ENCODE results near the gene SMIM32.

The SMIM32 gene

GRCh38 chr5:136212252-136212721, 19.3 kb upstream of the SMIM32 start:
- Histone ChIP-seq H3K27ac (ENCODE audit: low read length) (no peak overlapping the region), H3K79me2 (ENCODE audit: low read length) (no peaks in the 10 kb centered on the region), H3F3A (ENCODE audit: insufficient read depth, low read length) (no peaks in the 10 kb centered on the region), H3K4me2 (ENCODE audit: low read depth, low read length) (no peak overlapping the region), H4K20me1 (ENCODE audit: insufficient read depth, low read length) (no peaks in the 10 kb centered on the region), H3K9me2 (replicated peaks; ENCODE audit: insufficient read depth, low read length) (no peaks in the 10 kb centered on the region), H3K4me1 (ENCODE audit: low read length) (no peaks in the 10 kb centered on the region), H3K27me3 (replicated peaks; ENCODE audit: insufficient read depth, low read length) (no peaks in the 10 kb centered on the region), H2AFZ (ENCODE audit: low read length) (0 out of 2 replicates have a peak overlapping the region, but pooled peaks have one; percentile 12), H3K9me3 (replicated peaks; ENCODE audit: insufficient read depth, low read length) (no peaks in the 10 kb centered on the region), H3K4me3 (ENCODE audit: low read length) (no peak overlapping the region), H3K36me3 (replicated peaks; ENCODE audit: insufficient read depth, low read length) (no peaks in the 10 kb centered on the region), H3K9ac (ENCODE audit: low read length) (no peak overlapping the region)
- peak; percentile 48 for DNase-seq
- TF ChIP-seq EZH2 (optimal IDR thresholded peaks at IDR 0.05; ENCODE audit: low read depth, low read length) (no peak), CTCF (IDR thresholded peaks at IDR 0.05; ENCODE audit: low read length) (peak; percentile 88)

GRCh38 chr5:136211282-136212040, 18.5 kb upstream of the SMIM32 start:
- no peak for TF ChIP-seq EZH2 (optimal IDR thresholded peaks at IDR 0.05; ENCODE audit: low read depth, low read length)
- no peak for TF ChIP-seq EZH2phosphoT487 (IDR thresholded peaks at IDR 0.05; ENCODE audit: low read length)
- TF ChIP-seq CTCF (IDR thresholded peaks at IDR 0.05; ENCODE audit: low read length): no peak
- DNase-seq: no peak

GRCh38 chr5:136210259-136210658, 17.3 kb upstream of the SMIM32 start:
- Histone ChIP-seq H2AFZ (ENCODE audit: low read length) (no peak overlapping the region), H3K27me3 (replicated peaks; ENCODE audit: insufficient read depth, low read length) (no peaks in the 10 kb centered on the region), H3K36me3 (replicated peaks; ENCODE audit: insufficient read depth, low read length) (no peaks in the 10 kb centered on the region), H4K20me1 (ENCODE audit: insufficient read depth, low read length) (no peaks in the 10 kb centered on the region), H3K9me3 (replicated peaks; ENCODE audit: insufficient read depth, low read length) (no peaks in the 10 kb centered on the region), H3K79me2 (ENCODE audit: low read length) (no peaks in the 10 kb centered on the region), H3K4me3 (ENCODE audit: low read length) (no peak overlapping the region), H3K9ac (ENCODE audit: low read length) (no peak overlapping the region), H3K9me2 (replicated peaks; ENCODE audit: insufficient read depth, low read length) (no peaks in the 10 kb centered on the region), H3K27ac (ENCODE audit: low read length) (no peak overlapping the region), H3F3A (ENCODE audit: insufficient read depth, low read length) (no peaks in the 10 kb centered on the region), H3K4me2 (ENCODE audit: low read depth, low read length) (no peak overlapping the region), H3K4me1 (ENCODE audit: low read length) (no peaks in the 10 kb centered on the region)
- no peak for TF ChIP-seq CTCF (IDR thresholded peaks at IDR 0.05; ENCODE audit: low read length)
- no peak for TF ChIP-seq EZH2 (optimal IDR thresholded peaks at IDR 0.05; ENCODE audit: low read depth, low read length)
- DNase-seq: no peak

More at GRCh38 chr5:136211282-136212040, 18.5 kb upstream of the SMIM32 start:
- Histone ChIP-seq H3F3A (ENCODE audit: insufficient read depth, low read length) (no peaks in the 10 kb centered on the region), H3K4me2 (ENCODE audit: low read depth, low read length) (no peak overlapping the region), H3K9ac (ENCODE audit: low read length) (no peak overlapping the region), H3K27ac (ENCODE audit: low read length) (no peak overlapping the region), H3K36me3 (replicated peaks; ENCODE audit: insufficient read depth, low read length) (no peaks in the 10 kb centered on the region), H3K4me3 (ENCODE audit: low read length) (no peak overlapping the region), H2AFZ (ENCODE audit: low read length) (no peak overlapping the region), H3K9me3 (replicated peaks; ENCODE audit: insufficient read depth, low read length) (no peaks in the 10 kb centered on the region), H3K27me3 (replicated peaks; ENCODE audit: insufficient read depth, low read length) (no peaks in the 10 kb centered on the region), H3K4me1 (ENCODE audit: low read length) (no peaks in the 10 kb centered on the region), H3K9me2 (replicated peaks; ENCODE audit: insufficient read depth, low read length) (no peaks in the 10 kb centered on the region), H3K79me2 (ENCODE audit: low read length) (no peaks in the 10 kb centered on the region), H4K20me1 (ENCODE audit: insufficient read depth, low read length) (no peaks in the 10 kb centered on the region)
